Erythroblast (primary cell): ENCODE results near the gene KRTAP19-6.

Experiments
- DNase-seq, 2 experiments: peaks; one replicate each; lab custom pipeline; 2025; lab: John Stamatoyannopoulos, UW
- GATA1 ChIP-seq: IDR thresholded peaks from 2 replicates; pipeline ENCODE4 v1.6.1; 2011; ENCODE audit warnings: low read depth, mild to moderate bottlenecking, control low read depth, low read length, moderate library complexity
- POLR2A ChIP-seq: IDR thresholded peaks from 2 replicates; pipeline ENCODE4 v1.6.1; 2011; ENCODE audit warnings: mild to moderate bottlenecking, low read length

The KRTAP19-6 gene

GRCh38 chr21:30502041-30502440, 39.6 kb downstream of the KRTAP19-6 start, which contains the start of gene KRTAP19-5:
KRTAP19-5 (minus strand) TSS chr21:30502141; CDS start chr21:30502090, 51 bp downstream.
- no peak for DNase-seq

GRCh38 chr21:30497065-30497464, 44.6 kb downstream of the KRTAP19-6 start, which contains the start of gene KRTAP19-4:
KRTAP19-4 (minus strand) TSS chr21:30497165; CDS start chr21:30497110, 55 bp downstream.
- DNase-seq: no peak
- TF ChIP-seq POLR2A: no peak
- TF ChIP-seq GATA1: no peak

More at GRCh38 chr21:30502041-30502440, 39.6 kb downstream of the KRTAP19-6 start, which contains the start of gene KRTAP19-5:
- TF ChIP-seq POLR2A: no peak

- TF ChIP-seq POLR2A (no peak), GATA1 (no peak)
These were observed 49.7 kb downstream of the KRTAP19-6 start, which contains the start of gene KRTAP19-3 for GRCh38 chr21:30491963-30492428. KRTAP19-3 (minus strand) TSS chr21:30492013; CDS start chr21:30491957, 56 bp downstream.

More at GRCh38 chr21:30491963-30492428, 49.7 kb downstream of the KRTAP19-6 start, which contains the start of gene KRTAP19-3:
- no peak for DNase-seq
